ENCODE data around the gene YY2.

GRCh38 chrX:21811832-21812231 lies 44.0 kb upstream of the YY2 start:
- TF ChIP-seq, protein P1, sequence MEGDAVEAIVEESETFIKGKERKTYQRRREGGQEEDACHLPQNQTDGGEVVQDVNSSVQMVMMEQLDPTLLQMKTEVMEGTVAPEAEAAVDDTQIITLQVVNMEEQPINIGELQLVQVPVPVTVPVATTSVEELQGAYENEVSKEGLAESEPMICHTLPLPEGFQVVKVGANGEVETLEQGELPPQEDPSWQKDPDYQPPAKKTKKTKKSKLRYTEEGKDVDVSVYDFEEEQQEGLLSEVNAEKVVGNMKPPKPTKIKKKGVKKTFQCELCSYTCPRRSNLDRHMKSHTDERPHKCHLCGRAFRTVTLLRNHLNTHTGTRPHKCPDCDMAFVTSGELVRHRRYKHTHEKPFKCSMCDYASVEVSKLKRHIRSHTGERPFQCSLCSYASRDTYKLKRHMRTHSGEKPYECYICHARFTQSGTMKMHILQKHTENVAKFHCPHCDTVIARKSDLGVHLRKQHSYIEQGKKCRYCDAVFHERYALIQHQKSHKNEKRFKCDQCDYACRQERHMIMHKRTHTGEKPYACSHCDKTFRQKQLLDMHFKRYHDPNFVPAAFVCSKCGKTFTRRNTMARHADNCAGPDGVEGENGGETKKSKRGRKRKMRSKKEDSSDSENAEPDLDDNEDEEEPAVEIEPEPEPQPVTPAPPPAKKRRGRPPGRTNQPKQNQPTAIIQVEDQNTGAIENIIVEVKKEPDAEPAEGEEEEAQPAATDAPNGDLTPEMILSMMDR (conservative IDR thresholded peaks at IDR 0.05; ENCODE audit: low read depth, low read length): no peak
- no peak for TF ChIP-seq EZH2 (IDR thresholded peaks at IDR 0.05; ENCODE audit: borderline replicate concordance, low read depth, low read length, poor library complexity, severe bottlenecking)
